ENCODE results near the gene OR10H2.

OR10H2 gene

DNA sequence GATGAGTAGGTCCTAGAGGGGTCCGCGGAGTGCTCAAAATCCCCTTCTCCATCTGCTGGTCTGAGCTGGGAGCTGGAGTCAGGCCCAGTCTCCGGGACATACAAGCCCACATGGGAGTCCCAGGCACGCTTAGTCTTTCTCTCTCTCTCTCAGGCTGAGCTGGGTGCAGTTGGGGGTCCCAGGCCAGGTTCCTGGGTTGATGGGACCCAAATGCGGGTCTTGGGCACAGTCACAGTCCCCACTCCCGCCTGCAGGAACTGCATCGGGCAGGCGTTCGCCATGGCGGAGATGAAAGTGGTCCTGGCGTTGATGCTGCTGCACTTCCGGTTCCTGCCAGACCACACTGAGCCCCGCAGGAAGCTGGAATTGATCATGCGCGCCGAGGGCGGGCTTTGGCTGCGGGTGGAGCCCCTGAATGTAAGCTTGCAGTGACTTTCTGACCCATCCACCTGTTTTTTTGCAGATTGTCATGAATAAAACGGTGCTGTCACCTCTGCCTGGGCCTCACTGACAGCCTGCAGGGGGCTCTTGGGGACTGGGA is 31.1 kb upstream of the OR10H2 start:
- no peaks in the 10 kb centered on the region for H3K27me3 ChIP-seq (replicated peaks; ENCODE audit: control insufficient read depth, insufficient read depth, low read length)
- DNase-seq (ENCODE audit: extremely low read depth, insufficient read length), result no peak
- H3K4me3 ChIP-seq (replicated peaks; ENCODE audit: low read depth, low read length), result no peak overlapping the region
- H3K36me3 ChIP-seq (ENCODE audit: control insufficient read depth, insufficient read depth, low read length), result no peaks in the 10 kb centered on the region
- TF ChIP-seq, protein P1, sequence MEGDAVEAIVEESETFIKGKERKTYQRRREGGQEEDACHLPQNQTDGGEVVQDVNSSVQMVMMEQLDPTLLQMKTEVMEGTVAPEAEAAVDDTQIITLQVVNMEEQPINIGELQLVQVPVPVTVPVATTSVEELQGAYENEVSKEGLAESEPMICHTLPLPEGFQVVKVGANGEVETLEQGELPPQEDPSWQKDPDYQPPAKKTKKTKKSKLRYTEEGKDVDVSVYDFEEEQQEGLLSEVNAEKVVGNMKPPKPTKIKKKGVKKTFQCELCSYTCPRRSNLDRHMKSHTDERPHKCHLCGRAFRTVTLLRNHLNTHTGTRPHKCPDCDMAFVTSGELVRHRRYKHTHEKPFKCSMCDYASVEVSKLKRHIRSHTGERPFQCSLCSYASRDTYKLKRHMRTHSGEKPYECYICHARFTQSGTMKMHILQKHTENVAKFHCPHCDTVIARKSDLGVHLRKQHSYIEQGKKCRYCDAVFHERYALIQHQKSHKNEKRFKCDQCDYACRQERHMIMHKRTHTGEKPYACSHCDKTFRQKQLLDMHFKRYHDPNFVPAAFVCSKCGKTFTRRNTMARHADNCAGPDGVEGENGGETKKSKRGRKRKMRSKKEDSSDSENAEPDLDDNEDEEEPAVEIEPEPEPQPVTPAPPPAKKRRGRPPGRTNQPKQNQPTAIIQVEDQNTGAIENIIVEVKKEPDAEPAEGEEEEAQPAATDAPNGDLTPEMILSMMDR (IDR thresholded peaks at IDR 0.05; ENCODE audit: insufficient read depth, low read length, poor library complexity, severe bottlenecking), result no peak

DNA sequence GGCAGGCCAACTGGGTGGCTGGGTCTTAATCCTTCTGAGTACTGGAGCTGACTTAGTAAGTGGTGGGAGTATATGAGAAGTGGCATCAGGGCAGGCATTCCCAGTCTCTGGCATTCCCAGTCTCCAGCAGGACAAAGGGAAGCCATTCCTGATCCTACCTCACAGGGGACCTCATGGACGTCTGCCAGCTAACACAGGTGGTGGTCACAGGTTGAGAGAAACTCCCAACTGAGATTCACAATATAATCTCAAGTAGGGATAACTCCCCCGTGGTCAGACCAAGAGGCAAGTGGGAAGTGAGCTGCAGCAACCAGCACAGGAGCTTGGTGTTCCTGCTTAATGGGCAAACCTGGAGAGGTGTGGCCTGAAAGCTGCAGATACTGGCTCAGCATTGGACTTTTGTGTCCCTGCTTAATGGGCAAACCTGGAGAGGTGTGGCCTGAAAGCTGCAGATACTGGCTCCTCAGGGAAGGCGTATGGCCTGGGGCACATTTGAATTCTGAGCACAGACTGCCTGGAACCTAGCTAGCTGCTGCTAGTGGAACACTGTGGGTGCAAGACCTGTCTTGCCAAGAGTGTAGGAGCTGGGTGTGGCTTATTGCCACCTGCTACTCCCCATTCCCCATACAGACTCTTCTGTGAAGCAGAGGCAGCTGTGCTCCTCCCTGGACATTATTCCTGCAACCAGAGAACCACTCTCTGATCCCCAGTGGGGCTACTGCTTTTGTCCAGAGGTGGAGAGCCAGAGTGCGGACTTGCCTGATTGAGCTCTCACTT is 25.9 kb upstream of the OR10H2 start:
- TF ChIP-seq, protein P1 (IDR thresholded peaks at IDR 0.05; ENCODE audit: insufficient read depth, low read length, poor library complexity, severe bottlenecking), result no peak
- Histone ChIP-seq H3K36me3 (ENCODE audit: control insufficient read depth, insufficient read depth, low read length) (no peaks in the 10 kb centered on the region), H3K4me3 (replicated peaks; ENCODE audit: low read depth, low read length) (no peak overlapping the region), H3K27me3 (replicated peaks; ENCODE audit: control insufficient read depth, insufficient read depth, low read length) (no peaks in the 10 kb centered on the region; the same call in 1 of the 2 replicates)
- no peak for DNase-seq (ENCODE audit: extremely low read depth, insufficient read length)

DNA sequence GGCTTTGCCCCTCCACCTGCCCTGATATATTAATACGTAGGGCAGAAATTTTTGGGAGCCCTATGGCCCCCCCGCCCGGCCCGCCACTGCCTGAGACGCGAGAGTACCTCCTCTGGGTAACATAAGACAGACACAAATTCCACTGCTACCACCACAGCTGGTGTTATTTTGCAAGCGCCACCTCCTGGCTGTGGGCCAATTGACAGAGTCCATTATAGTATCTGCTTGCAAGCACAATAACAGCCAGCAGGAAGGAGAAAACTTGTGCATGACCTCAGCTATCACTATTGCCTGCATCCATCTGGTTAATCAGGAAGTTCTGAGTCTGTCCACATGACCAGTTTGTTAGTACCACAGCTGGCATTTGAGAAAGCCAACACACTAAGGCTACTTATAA is 25.3 kb upstream of the OR10H2 start:
- DNase-seq (ENCODE audit: extremely low read depth, insufficient read length), result no peak

DNA sequence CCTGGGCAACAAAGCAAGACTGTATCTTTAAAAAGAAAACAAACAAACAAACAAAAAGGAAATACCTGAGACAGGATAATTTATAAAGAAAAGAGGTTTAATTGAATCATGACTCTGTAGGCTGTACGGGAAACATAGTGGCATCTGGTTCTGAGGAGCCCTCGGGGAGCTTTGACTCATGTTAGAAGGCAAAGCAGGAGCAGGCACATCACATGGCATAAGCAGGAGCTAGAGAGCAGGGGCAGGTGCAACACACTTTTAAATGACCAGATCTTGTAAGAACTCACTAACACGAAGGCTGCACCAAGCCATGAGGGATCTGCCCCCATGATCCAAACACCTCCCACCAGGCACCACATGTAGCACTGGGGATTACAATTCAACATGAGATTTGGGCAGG is 13.2 kb upstream of the OR10H2 start:
- no peak overlapping the region for H3K4me3 ChIP-seq (replicated peaks; ENCODE audit: low read depth, low read length)
- no peak for DNase-seq (ENCODE audit: extremely low read depth, insufficient read length)
- H3K36me3 ChIP-seq (ENCODE audit: control insufficient read depth, insufficient read depth, low read length), result no peaks in the 10 kb centered on the region
- TF ChIP-seq, protein P1 (IDR thresholded peaks at IDR 0.05; ENCODE audit: insufficient read depth, low read length, poor library complexity, severe bottlenecking), result no peak
- no peaks in the 10 kb centered on the region; the same call in 1 of the 2 replicates for H3K27me3 ChIP-seq (replicated peaks; ENCODE audit: control insufficient read depth, insufficient read depth, low read length)

More for the DNA sequence above, 25.3 kb upstream of the OR10H2 start:
- no peaks in the 10 kb centered on the region for H3K36me3 ChIP-seq (ENCODE audit: control insufficient read depth, insufficient read depth, low read length)
- TF ChIP-seq, protein P1 (IDR thresholded peaks at IDR 0.05; ENCODE audit: insufficient read depth, low read length, poor library complexity, severe bottlenecking), result peak; percentile 18
- H3K4me3 ChIP-seq (replicated peaks; ENCODE audit: low read depth, low read length), result no peak overlapping the region
- no peaks in the 10 kb centered on the region; the same call in 1 of the 2 replicates for H3K27me3 ChIP-seq (replicated peaks; ENCODE audit: control insufficient read depth, insufficient read depth, low read length)

DNA sequence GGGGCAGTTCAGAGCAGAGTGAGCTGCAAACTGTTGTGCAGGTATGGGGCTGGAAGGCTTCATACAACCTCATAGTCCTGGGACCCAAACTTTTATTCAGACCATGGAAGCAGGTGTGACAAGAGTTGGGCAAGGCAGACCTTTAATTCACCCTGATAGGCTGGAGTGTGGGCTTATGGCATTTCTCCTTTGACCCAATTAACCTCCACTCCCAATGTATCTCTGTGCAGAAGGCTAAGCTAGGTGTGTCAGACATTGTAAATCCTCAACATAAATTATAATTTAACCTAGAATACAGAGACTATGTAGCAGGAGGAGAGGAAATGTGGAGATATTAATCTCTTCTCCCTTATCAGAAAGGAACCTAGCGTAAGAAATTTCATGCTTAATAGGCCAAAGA is 12.2 kb upstream of the OR10H2 start:
- DNase-seq (ENCODE audit: extremely low read depth, insufficient read length), result no peak
- TF ChIP-seq, protein P1 (IDR thresholded peaks at IDR 0.05; ENCODE audit: insufficient read depth, low read length, poor library complexity, severe bottlenecking), result no peak
- Histone ChIP-seq H3K27me3 (replicated peaks; ENCODE audit: control insufficient read depth, insufficient read depth, low read length) (no peaks in the 10 kb centered on the region; the same call in 1 of the 2 replicates), H3K4me3 (replicated peaks; ENCODE audit: low read depth, low read length) (no peak overlapping the region), H3K36me3 (ENCODE audit: control insufficient read depth, insufficient read depth, low read length) (no peaks in the 10 kb centered on the region)
